Activated naive CD4-positive, alpha-beta T cell (primary cell): Measurements from ENCODE around the gene CEACAM21.
"Not testable (repeated sequence)": the region's sequence is repeated elsewhere in the genome, so short reads cannot be mapped to it uniquely, and the experiment has no call there.

ENCODE experiments used
- DNase-seq, 4 experiments: peaks; one replicate each; lab custom pipeline; 2025; lab: John Stamatoyannopoulos, UW

The CEACAM21 gene

DNA sequence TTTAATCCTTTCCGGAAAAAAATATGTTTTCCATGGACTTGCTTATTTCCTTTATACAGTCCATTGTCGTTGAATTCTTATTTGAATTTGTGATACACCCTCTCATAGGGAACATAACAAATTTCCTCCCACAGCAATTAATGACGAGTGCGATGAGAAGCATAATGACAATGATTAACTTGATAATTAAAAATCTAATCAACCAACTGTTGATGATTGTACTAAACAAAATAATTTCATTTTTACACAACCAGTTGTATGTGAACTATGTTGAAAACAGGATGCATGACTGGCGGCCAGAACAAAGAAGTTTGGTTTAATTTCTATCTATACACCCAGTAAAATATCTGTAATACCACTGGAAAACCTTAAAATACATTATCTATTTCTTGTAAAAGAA, 26.1 kb upstream of the CEACAM21 start:
- no peak for DNase-seq

DNA sequence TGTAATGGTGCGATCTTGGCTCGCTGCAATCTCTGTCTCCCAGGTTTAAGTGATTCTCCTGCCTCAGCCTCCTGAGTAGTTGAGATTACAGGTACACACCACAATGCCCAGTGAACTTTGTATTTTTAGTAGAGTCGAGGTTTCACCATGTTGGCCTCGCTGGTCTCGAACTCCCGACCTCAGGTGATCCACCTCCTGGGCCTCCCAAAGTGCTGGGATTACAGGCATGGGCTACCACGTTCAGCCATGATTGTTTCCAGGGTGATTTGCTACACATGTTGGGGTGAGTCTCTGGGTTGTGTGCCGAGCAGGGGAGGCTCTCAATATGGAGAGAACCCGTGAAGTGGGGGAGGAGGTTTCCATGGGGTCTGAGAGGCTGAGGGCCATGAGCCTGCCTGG, 24.8 kb upstream of the CEACAM21 start:
- no peak for DNase-seq

DNA sequence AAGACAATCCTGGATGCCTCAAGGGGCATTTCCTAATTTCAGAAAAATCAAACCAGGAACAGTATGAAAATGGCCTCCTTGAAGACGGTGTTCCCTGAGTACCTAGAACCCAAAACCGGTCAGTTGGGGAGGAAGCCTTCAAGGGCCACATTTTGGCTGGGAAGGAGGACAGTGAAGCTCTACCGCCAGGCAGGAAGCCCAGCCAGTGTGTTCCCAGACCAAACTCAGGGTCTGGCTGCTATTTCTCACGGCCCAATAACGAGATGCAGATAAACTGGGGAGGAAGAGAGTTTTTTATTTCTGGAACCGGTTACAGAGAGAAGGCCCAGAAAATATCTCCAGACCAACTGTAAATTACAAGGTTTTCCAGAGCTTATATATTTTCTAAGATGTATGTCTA, 24.3 kb upstream of the CEACAM21 start:
- DNase-seq: no peak

DNA sequence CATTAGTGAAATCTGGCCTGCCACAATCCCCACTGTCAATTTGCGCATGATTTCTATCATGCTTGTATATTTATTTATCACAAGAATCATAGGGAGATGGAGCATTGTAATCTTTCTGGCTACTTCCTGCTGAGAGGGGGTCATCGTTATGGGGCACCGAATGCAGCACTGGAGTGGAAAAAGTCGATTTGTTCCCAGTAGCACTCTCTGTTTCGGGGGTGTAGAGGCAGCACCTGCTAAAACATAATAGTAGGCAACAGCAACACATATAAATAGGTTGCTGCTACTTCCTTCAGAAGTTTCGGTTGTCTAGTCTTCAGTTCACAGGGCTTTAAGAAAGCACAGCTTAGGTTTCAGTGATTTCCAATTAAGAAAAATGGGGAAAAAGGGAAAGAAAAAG, 23.4 kb upstream of the CEACAM21 start:
- DNase-seq: no peak

DNA sequence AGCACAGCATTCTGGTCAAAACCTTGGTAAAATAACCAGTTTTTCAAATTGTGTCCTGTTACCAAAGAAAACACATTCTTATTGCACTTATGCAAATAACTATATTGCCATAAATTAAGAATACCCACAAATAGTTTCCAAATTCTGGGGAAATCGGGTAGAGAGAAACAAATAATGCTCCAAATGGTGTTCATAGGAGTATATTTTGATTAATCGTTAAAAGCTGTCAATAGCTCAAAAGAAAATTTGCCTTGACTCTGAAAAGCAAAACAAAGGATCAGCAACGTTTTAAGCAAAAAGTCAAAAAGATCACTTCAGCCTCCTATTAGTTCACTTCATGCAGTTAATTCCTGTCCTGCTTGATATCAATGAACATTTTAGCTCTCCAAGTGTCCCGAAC, 22.2 kb upstream of the CEACAM21 start:
- DNase-seq: no peak

DNA sequence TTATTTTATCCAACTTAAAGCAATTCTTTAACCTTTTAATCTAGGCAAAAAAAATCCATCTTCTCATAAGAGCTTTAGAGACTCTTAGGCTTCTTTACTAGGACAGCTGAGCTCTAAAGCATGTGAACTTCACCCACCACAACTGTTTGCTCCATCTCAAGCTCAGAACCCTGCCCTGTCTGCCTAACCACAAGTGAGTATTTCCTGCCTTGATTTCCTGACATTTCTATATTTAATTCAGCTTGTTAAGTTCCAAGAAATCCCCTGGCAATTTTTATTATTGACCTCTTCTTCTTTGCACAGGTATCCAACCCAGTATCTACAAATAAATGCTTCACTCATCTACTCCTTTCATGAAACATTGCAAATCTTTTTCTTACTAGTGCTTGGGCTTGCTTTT, 21.1 kb upstream of the CEACAM21 start:
- DNase-seq: no peak

DNA sequence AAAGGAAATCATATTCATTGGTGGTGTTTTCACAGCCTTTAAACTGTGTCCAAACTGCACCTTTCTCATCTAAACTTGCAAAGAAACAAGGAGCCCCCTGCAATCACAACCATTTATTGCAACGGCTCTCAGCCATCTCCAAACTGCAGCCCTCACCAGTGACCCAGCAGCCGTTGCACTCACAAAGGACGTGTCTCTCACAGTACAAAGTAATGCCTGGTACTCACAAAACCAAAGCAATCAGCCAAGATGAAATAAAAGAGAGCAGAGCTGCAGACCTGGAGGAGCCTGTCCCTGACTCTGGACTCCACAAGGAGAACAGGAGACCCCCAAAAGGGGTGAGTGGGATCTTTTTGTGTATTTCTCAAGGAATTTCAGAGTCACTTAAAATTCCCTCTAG, 20.2 kb upstream of the CEACAM21 start:
- no peak for DNase-seq

DNA sequence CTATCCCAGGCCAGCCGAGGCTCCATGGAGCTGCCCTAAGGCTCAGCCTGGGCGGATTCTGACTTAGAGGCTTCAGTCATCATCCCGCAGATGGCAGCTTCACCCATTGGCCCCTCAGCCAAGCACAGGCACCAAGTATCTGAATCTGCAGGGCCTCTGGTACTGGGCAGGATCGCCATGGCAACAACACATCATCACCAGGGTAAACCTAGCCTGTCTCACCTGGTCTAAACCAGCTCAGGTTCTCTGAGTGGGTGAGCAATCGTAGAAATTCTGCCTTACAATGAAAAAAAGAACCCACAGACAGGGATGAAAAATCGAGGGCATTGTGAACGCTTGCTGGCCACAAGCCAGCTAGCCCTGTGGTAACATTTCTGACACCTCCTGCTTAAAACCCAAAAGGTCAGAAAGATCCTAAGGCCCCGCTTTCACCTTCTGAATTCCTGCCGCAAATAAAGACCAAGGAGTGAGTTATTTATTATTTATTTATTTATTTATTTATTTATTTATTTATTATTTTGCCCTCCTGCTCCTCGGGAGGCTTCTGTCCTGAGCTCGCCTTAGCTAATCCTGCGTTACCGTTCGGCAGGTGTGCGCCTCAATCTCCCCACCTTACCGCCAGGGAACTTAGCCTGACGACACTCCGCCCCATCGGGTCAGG, 12.0 kb upstream of the CEACAM21 start:
- DNase-seq: peak in 2 of 4 experiments; percentile 40 to 45

DNA sequence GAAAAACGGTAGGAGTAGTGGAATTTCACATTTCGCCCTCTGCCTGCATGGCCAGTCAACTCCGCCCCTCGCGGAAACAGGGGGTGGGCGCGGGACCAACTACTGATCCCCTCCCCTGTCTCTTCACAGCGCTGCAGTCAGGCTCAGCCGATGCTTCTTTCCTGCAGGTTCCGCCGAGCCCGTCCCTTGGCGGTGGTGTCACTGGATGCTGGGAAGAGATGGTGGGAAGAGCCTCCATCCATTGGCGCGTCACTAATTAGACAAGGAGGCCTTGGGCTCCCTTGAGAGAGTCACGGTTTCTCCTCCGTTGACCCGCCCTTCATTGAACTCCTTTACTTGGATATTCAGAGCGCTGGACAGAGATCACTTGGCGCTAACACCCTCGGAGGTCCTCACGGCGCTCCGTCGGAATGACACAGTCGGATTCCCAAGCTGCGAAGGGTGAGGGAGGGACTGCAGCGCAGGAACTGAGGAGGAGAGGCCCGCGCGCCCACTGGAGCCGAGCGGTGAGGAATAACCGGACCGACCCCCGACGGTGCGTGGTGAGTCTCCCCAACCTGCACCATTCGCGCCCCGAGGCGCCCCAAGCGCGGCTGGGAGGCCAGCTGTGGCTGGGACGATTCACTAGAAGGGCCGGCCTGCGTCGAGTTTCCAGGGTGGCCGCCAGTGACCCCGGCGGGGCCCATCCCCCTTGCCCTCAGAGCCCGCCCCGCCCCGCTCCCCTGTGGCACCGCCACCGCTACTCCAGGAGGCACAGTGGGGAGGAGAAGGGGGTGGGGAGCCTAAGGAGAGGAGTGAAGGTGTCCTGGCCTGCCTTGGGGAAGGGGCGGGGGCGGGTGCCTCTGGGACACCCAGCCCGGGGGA, 11.2 kb upstream of the CEACAM21 start:
- no peak for DNase-seq

DNA sequence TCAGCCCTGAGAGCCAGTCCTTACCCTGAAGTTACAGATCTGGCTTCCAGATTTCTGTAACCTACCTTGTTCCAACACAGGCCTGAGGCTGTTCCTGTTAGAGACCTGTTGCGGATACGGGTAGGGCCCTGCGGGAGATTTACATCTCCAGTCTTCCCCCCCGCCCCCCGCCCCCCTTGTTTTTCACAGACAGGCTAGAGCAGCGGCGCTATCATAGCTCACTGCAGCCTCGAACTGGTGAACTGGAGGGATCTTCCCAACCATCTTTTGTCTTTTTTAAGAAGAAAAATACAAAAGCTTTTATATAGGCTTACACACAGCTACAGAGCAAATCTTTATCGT, 10.6 kb upstream of the CEACAM21 start:
- peak in 1 of 4 experiments; percentile 27 for DNase-seq

DNA sequence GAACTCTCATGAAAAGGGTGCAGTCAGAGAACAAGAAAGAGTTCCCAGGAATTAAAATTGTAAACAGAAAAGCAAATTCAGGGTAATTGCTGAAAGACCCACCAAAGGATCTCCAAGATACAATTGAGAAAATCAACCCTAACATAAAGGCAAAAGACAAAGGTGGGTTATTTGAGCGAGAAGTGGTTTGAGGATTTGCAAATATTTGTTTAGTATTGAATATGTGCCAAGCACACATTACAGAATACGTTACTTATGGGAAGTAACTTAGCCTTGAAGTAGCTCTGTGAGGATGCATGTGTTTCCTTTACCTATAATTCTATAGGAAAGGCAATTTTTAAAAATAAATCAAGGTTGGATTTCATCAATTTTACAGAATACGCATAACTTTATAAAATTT, 10.0 kb upstream of the CEACAM21 start:
- DNase-seq: no peak

DNA sequence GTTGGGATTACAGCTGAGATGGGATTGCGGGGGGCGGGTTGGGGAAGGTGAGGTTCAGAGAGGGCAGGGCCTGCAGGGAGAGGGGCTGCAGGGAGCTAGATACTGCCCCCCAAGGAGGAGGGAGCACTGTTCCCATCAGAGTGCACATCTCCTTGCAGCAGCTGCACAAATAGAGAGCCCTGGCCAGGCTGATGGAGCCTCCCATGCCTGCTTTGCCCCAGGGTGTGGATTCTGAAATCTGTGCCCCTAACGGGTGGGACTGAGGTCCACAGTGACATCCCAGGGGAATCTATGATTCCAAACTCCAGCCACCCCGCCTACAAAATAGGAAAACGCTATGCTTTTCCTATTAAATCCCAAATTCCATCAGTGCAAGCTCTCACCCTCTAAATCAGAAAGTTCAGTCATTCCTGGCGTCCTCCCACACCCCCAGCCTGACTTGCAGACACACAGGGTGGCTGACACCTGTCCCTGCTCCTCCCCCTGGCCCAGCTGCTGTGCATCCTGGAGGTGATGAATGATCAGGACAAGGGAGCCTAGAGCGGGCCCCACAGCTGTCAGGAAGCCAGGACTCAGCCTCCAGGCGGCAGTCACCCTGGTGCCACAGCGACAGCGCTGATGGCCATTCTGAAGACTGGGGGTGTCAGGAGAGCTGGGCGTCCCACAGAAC, 6.3 kb upstream of the CEACAM21 start:
- no peak for DNase-seq

DNA sequence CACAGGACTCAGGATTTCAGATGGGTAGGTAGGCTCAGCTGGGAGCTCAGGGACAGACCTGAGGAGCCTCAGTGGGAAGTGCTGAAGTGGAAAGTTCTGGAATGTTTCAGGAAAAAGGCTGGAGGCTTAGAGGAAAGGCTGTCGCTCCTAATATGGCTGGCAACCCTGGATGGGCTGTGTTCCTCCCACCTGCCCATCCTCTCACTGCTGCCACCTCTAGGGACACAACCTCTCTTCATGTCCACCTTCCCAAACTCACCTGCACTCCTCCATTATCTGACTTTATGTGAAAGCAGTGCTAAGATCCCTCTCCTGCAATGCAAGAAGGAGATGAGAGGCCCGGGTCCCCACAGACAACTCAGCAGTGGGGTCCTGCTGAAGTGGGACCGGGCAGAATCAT, 5.8 kb upstream of the CEACAM21 start:
- no peak for DNase-seq

DNA sequence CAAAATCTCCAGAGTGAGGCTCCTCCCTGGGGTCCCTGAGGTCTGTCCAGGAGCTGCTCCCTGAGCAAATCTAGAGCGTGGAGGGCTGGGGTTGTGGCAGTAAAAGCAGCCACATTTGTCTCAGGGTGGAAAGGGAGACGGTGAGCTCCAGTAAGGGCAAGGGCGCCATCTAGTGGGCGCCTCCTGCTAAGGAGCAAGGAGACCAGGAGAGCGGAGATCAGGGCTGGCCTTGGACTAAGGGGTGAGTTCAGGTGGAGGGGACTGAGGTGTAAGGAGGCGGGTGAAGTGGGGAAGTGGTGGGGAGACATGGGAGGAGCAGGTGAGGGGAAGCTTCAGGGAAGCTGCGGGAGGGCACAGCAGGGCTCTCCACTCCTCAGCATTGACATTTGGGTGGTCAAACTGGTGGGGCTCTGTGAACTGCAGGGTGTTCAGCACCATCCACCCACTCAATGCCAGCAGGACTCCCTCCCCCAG, 5.3 kb upstream of the CEACAM21 start:
- DNase-seq: peak; percentile 59 to 82 (median 78)

DNA sequence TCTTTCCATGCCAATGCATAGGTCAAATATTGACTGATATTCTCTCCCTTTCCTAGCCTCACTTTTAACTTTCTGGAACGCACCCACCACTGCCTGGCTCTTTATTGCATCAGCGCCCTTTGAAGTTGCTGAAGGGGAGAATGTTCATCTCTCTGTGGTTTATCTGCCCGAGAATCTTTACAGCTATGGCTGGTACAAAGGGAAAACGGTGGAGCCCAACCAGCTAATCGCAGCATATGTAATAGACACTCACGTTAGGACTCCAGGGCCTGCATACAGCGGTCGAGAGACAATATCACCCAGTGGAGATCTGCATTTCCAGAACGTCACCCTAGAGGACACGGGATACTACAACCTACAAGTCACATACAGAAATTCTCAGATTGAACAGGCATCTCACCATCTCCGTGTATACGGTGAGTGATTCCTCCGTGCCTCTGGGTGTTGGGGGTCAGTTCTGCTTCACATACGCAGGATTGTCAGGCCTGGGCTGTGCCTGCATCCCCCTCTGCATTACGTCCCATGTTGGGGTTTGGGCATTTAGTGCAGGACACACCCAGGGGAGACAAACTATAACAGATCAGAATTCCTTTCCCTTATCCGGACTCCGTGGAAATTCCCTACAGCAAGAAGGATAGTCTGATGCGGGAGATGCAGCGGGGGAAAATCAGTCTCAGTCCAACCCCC, 1.3 kb downstream of the CEACAM21 start:
- no peak for DNase-seq

DNA sequence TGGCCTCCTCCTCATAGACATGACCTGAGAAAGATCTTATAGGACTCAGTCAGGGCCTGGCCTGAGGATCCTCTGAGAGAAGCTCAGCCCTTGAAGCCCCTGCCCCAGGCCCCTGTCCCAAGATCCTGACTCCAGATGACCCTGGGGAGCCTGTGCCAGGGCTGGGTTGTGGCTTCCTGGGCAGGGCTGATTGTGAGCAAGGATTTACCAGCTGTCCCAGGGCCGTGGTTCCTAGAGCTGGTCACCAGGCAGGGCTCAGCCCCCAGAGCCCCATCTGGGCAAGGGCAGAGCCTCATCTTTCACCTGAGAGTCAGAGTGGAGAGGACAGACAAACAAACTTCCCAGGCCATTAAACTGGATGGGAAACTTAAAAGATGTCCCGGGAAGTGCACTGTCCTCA, 1.9 kb downstream of the CEACAM21 start:
- no peak for DNase-seq

DNA sequence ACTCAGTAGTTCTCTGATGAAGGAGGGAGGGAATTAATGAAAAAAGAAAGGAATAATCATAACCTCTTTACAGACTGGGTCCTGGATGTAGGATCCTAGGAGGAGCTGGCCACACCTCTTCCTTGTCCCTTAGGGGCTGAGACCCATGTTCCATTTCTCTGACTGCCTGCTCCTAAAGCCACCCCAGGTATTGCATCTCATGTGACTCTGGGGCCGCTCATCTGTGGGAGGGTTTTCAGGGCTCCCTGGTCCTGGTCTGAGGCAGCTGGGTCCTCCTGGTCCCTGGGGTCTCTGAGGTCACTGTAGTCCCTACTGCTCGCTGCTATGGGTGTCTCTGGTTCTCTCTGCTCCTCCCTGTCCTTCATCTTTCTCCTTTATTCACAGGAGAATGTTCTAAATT, 2.9 kb downstream of the CEACAM21 start:
- no peak for DNase-seq

DNA sequence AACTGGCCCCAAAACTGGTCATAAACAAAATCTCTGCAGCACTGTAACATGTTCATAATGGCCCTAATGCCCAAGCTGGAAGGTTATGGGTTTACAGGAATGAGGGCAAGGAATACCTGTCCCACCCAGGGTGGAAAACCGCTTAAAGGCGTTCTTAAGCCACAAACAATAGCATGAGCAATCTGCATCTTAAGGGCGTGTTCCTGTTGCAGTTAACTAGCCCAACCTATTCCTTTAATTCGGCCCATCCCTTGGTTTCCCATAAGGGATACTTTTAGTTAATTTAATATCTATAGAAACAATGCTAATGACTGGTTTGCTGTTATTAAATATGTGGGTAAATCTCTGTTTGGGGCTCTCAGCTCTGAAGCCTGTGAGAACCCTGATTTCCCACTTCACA, 5.1 kb downstream of the CEACAM21 start:
- DNase-seq: not testable (repeated sequence)

DNA sequence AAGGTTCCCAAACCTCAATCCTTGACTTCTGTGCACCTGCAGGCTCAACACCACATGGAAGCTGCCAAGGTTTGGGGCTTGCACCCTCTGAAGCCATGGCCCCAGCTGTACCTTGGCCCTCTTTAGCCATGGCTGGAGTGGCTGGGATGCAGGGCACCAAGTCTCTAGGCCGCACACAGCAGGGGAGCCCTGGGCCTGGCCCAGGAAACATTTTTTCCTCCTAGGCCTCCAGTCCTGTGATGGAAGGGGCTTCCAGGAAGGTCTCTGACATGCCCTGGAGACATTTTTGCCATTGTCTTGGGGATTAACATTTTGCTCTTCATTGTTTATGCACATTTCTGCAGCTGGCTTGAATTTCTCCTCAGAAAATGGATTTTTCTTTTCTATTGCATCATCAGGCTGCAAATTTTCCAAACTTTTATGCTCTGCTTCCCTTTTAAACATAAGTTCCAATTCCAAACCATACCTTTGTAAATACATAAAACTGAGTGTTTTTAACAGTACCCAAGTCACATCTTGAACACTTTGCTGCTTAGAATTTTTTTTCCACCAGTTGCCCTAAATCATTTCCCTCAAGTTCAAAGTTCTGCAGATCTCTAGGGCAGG, 6.7 kb downstream of the CEACAM21 start:
- not testable (repeated sequence) for DNase-seq

DNA sequence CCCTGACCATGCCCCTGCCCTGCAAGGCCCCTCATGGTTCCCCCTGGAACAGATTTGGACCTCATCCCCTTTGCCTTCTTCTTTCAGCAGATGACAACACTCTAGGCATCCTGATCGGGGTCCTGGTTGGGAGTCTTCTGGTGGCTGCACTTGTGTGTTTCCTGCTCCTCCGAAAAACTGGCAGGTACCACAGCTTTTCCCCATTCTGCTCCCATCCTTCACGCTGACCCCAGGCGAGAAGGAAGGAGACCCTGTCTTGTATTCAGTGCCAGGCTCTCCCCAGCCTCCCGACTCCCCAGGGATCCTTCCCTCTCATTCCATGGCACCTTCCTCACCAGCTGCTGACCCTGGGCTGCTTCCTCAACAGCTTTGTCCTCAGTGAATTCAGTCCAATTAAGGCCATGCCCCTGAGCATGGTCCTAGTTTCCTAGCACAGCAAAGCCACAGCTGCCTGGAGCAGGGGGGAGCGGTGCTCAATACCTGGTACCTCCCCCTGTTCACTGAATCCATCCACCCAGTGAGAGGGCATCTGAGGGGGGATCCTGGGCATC, 8.4 kb downstream of the CEACAM21 start:
- DNase-seq: no peak

DNA sequence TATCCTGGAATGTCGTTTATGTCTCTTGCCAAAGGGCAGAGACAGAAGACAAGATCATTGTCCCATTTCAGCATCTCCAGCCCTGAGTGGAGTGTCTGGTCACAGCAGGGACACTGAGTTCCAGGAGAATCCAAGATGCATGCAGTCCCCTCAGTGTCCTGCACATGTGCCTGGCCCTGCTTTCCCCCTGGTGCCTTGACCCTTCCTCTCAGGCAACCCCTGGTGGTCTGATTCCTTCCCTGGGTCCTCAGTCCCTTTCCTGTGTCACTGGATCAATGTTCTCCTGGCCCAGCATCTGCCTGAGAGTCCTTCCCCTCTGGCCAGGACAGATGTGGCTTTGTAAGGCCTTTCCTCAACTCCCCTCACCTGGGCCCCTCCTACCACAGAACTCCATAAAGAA, 9.0 kb downstream of the CEACAM21 start:
- DNase-seq: no peak

DNA sequence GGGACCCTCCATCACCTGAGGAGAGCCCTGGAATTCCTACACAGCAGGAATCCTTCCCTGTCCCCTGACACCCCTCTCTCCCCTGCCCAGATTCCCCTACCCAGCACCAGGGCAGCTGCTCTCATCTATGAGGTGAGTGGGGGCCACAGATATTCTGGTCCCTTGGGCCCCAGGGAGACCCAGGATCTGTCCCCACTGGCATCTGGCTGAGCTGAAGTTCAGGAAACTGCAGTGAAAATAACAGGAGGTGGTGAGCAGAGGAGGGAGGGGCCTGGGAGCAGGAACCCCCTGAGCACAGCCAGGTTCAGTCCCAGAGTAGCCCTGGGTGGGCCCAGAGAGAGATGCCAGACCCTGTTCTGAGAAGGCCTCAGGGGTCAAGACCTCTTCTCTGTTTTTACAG, 10.1 kb downstream of the CEACAM21 start:
- DNase-seq: no peak
